ENCODE measurements around the gene MCTP2. TPM values are rescaled to one million over a fixed set of nuclear protein-coding genes. Genes with fewer than 3 reads are reported as not detected.

The MCTP2 gene
- total RNA-seq, 1 experiment from 2014 or later, result 1.3 TPM

- Histone ChIP-seq H2BK12ac (ENCODE audit: insufficient read length, low read depth, low read length) (no peak overlapping the region), H2BK120ac (ENCODE audit: low read depth, low read length, poor library complexity, severe bottlenecking) (no peak overlapping the region), H2BK5ac (ENCODE audit: insufficient read length, low read length) (no peak overlapping the region), H4K5ac (ENCODE audit: insufficient read length, low read depth, low read length) (no peak overlapping the region), H3K23me2 (ENCODE audit: insufficient read length, low read depth, low read length, poor library complexity, severe bottlenecking) (no peaks in the 10 kb centered on the region), H3K18ac (ENCODE audit: insufficient read length, low read depth, low read length) (no peak overlapping the region), H3K23ac (ENCODE audit: insufficient read length, low read depth, low read length) (no peak overlapping the region), H3K14ac (ENCODE audit: insufficient read depth, low read length) (no peak overlapping the region), H2AFZ (ENCODE audit: low read length) (no peak overlapping the region), H3K79me1 (ENCODE audit: insufficient read depth, low read depth, low read length, poor library complexity, severe bottlenecking) (no peaks in the 10 kb centered on the region), H3K9ac (ENCODE audit: extremely low read depth, insufficient read length, low read length) (no peak overlapping the region), H3K9me3 (ENCODE audit: control insufficient read depth, low read depth, low read length) (no peaks in the 10 kb centered on the region), H4K20me1 (ENCODE audit: control insufficient read depth, insufficient read depth, insufficient read length) (no peaks in the 10 kb centered on the region), H3K79me2 (ENCODE audit: insufficient read depth, low read length) (no peaks in the 10 kb centered on the region), H2BK15ac (ENCODE audit: low read depth, low read length) (no peak overlapping the region), H3K4me2 (ENCODE audit: insufficient read depth, insufficient read length, low read length) (no peak overlapping the region), H4K8ac (replicated peaks; ENCODE audit: insufficient read length, low read depth, low read length) (no peak overlapping the region), H3K27ac (ENCODE audit: insufficient read length, low read depth, low read length) (no peak overlapping the region), H4K91ac (ENCODE audit: insufficient read length, low read depth, low read length) (no peak overlapping the region), H3K56ac (ENCODE audit: insufficient read length, low read depth, low read length) (no peak overlapping the region), H3K27me3 (ENCODE audit: insufficient read depth, low read length) (no peaks in the 10 kb centered on the region), H2BK20ac (ENCODE audit: low read depth, low read length, poor library complexity, severe bottlenecking) (no peak overlapping the region), H3K4ac (ENCODE audit: low read depth, low read length) (no peak overlapping the region), H2AK5ac (ENCODE audit: insufficient read length, low read length) (no peak overlapping the region), H3K4me1 (ENCODE audit: insufficient read depth, low read length) (no peaks in the 10 kb centered on the region), H3T11ph (ENCODE audit: low read length) (no peak overlapping the region)
- H3K4me3 Mint-ChIP-seq, result no peak overlapping the region
- no peak overlapping the region for H3K27ac Mint-ChIP-seq
- H3K36me3 Mint-ChIP-seq (ENCODE audit: insufficient read depth in 1 of 3, low read depth in 3 of 3), result peaks cover 0 to 13% (median 4%) of the 10 kb centered on the region in 3 experiments; a peak in 5 of 7 replicates
- H3K9me3 Mint-ChIP-seq, result peaks cover 7 to 10% of the 10 kb centered on the region in 2 experiments
- no peak for TF ChIP-seq CTCF (conservative IDR thresholded peaks at IDR 0.05)
- DNase-seq, result no peak
- no peaks in the 10 kb centered on the region for H3K27me3 Mint-ChIP-seq (ENCODE audit: low read depth)
- H3K4me1 Mint-ChIP-seq, result no peaks in the 10 kb centered on the region
Measured at GRCh38 chr15:94300612-94301011, 69.3 kb downstream of the MCTP2 start.

Data from H9 (cell line).